PC-9 (cell line): ENCODE data around the gene CLCF1. TPM values are rescaled to one million over a fixed set of nuclear protein-coding genes. Genes with fewer than 3 reads are reported as not detected.
"Not testable (repeated sequence)": the region's sequence is repeated elsewhere in the genome, so short reads cannot be mapped to it uniquely, and the experiment has no call there.

Source experiments
- BruUV-seq: library from RNA; stranded (reverse); fragments of 400-500 nt; replicated peaks from 2 replicates; lab custom pipeline; 2021; lab: Mats Ljungman, UMichigan
- CTCF ChIA-PET: fragments of 300-600 bp; sonication (Branson Sonifier 250); formaldehyde crosslinking; loops from one replicate; lab custom pipeline; 2022; ENCODE audit warnings: antibody characterized with exemption; lab: Charles Lee
- POLR2A ChIA-PET: fragments of 300-600 bp; sonication (Branson Sonifier 250); formaldehyde crosslinking; loops from one replicate; lab custom pipeline; 2022; ENCODE audit warnings: antibody characterized with exemption; ENCODE audit not compliant: unreplicated experiment; lab: Charles Lee
- DNase-seq, 2 experiments: peaks; one replicate each; pipeline versions ENCODE4 v3.0.0 to v3.0.0-alpha.2; 2015 to 2022; ENCODE audit warnings: mixed read lengths in 1 of 2
- H2AFZ ChIP-seq: fragments of 200-600 bp; sonication (generic); 2 replicates; pipeline ENCODE4 v1.8.1; 2017; ENCODE audit warnings: antibody characterized with exemption
- H3F3A ChIP-seq: fragments of 200-600 bp; sonication (generic); 2 replicates; pipeline ENCODE4 v1.8.1; 2017; ENCODE audit warnings: antibody characterized with exemption, mild to moderate bottlenecking, low read depth; ENCODE audit not compliant: insufficient read depth
- H3K27ac ChIP-seq: fragments of 200-600 bp; sonication (generic); 2 replicates; pipeline ENCODE4 v1.6.1; 2016; ENCODE audit warnings: mixed run types
- H3K27me3 ChIP-seq: fragments of 200-600 bp; sonication (generic); 2 replicates; pipeline ENCODE4 v1.6.1; 2016; ENCODE audit warnings: low read depth, mixed run types; ENCODE audit not compliant: insufficient read depth
- H3K36me3 ChIP-seq: fragments of 200-600 bp; sonication (generic); 2 replicates; pipeline ENCODE4 v1.6.1; 2016; ENCODE audit warnings: low read depth, mixed run types
- H3K4me1 ChIP-seq: fragments of 200-600 bp; sonication (generic); replicated peaks from 2 replicates; pipeline ENCODE4 v1.6.1; 2016; ENCODE audit warnings: mixed run types; ENCODE audit not compliant: insufficient read depth
- H3K4me2 ChIP-seq: fragments of 200-600 bp; sonication (generic); 2 replicates; pipeline ENCODE4 v1.6.1; 2017; ENCODE audit warnings: mixed run types
- H3K4me3 ChIP-seq: fragments of 200-600 bp; sonication (generic); 2 replicates; pipeline ENCODE4 v1.6.1; 2016; ENCODE audit warnings: mixed run types
- H3K79me2 ChIP-seq: fragments of 200-600 bp; sonication (generic); 2 replicates; pipeline ENCODE4 v1.6.1; 2017; ENCODE audit warnings: low read depth, mixed run types
- H3K9me2 ChIP-seq: fragments of 200-600 bp; sonication (generic); 2 replicates; pipeline ENCODE4 v1.8.1; 2017; ENCODE audit warnings: mild to moderate bottlenecking; ENCODE audit not compliant: insufficient read depth
- H3K9me3 ChIP-seq: fragments of 200-600 bp; sonication (generic); 2 replicates; pipeline ENCODE4 v1.8.1; 2016; ENCODE audit warnings: low read depth; ENCODE audit not compliant: insufficient read depth
- H4K20me1 ChIP-seq: fragments of 200-600 bp; sonication (generic); 2 replicates; pipeline ENCODE4 v1.8.1; 2017; ENCODE audit not compliant: insufficient read depth
- CTCF ChIP-seq: fragments of 200-600 bp; sonication (generic); conservative IDR thresholded peaks from 2 replicates; pipeline ENCODE4 v1.6.1; 2017; ENCODE audit warnings: mixed run types, antibody characterized with exemption, mild to moderate bottlenecking, moderate library complexity
- EZH2 ChIP-seq: fragments of 200-600 bp; sonication (generic); IDR thresholded peaks from 2 replicates; pipeline ENCODE4 v1.8.0; 2017; ENCODE audit warnings: antibody characterized with exemption, low read depth
- intact Hi-C: fragments of 100-400 bp; cut with micrococcal nuclease; formaldehyde crosslinking; loops from one replicate; pipeline ENCODE4 v1.10.0; 2022; ENCODE audit not compliant: unreplicated experiment
- total RNA-seq: library from RNA; stranded (reverse); gene quantifications from 2 replicates; pipeline ENCODE4 v1.2.3, GENCODE V29; 2021

The CLCF1 gene
- total RNA-seq, 1 experiment from 2014 or later, result 17.0 TPM

GRCh38 chr11:67404515-67405195, 31.3 kb upstream of the CLCF1 start:
- POLR2A ChIA-PET, result interaction anchor here (0.6 kb wide), 1 partner anchor 116 kb away, joined by 4 read pairs; the partner anchor contains the start of gene ANKRD13D
- H2AFZ ChIP-seq, result no peak overlapping the region
- no peak overlapping the region for H3K4me2 ChIP-seq
- no peaks in the 10 kb centered on the region for H3K36me3 ChIP-seq
- CTCF ChIA-PET, result interaction anchor here (1.1 kb wide), 1 partner anchor 226 kb away, joined by 4 read pairs; no protein-coding TSS in a partner anchor
- peaks cover 17% of the 10 kb centered on the region for H3K79me2 ChIP-seq
- H3F3A ChIP-seq, result peaks cover 13% of the 10 kb centered on the region; the same call in 1 of the 2 replicates
- no peak overlapping the region for H3K27ac ChIP-seq
- DNase-seq, result no peak
- H3K27me3 ChIP-seq, result no peaks in the 10 kb centered on the region
- no TSS peak for BruUV-seq
- peaks cover 14% of the 10 kb centered on the region for H3K4me1 ChIP-seq
- no peaks in the 10 kb centered on the region for H3K9me3 ChIP-seq
- H3K4me3 ChIP-seq, result no peak overlapping the region
- no peaks in the 10 kb centered on the region for H3K9me2 ChIP-seq
- intact Hi-C loops, result no loop called here
- no peaks in the 10 kb centered on the region for H4K20me1 ChIP-seq
- no peak for TF ChIP-seq EZH2
- TF ChIP-seq CTCF, result no peak

GRCh38 chr11:67403085-67403484, 29.7 kb upstream of the CLCF1 start:
- BruUV-seq, H3K9me3 ChIP-seq, H3K9me2 ChIP-seq, POLR2A ChIA-PET, H3K4me2 ChIP-seq, H3K36me3 ChIP-seq, CTCF ChIA-PET, H3K27ac ChIP-seq, H4K20me1 ChIP-seq, H3K27me3 ChIP-seq, H2AFZ ChIP-seq, intact Hi-C loops, H3K4me3 ChIP-seq, DNase-seq: not testable (repeated sequence)
- peaks cover 14% of the 10 kb centered on the region for H3K4me1 ChIP-seq
- H3K79me2 ChIP-seq, result peaks cover 20% of the 10 kb centered on the region
- H3F3A ChIP-seq, result peaks cover 18% of the 10 kb centered on the region; the same call in 1 of the 2 replicates

DNA sequence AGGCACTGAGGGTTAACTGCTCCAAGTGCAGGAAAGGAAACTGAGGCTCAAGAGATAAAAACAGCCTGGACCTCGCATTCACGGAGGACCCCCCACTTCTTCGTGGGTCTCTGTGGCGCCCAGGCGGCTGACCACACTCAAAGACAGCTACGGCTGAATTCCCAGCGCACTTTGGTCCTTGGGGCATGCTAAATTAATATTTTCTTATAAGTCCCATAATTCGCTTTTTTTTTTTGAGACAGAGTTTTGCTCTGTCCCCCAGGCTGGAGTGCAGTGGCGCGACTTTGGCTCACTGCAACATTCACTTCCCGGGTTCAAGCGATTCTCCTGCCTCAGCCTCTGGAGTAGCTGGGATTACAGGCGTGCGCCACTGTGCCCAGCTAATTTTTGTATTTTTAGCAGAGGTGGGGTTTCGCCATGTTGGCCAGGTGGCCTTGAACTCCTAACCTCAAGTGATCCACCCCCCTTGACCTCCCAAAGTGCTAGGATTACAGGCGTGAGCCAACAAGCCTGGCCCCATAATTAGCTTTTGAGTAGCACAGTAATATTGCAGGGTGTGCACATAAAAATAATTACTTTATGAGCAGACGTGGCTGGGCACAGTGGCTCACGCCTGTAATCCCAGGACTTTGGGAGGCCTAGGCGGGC, 28.9 kb upstream of the CLCF1 start:
- Histone ChIP-seq H3K79me2 (peaks cover 20% of the 10 kb centered on the region), H2AFZ (peak overlapping the region; percentile 74), H3K4me1 (peaks cover 14% of the 10 kb centered on the region), H3K4me3 (peak overlapping the region; percentile 39; the same call in 1 of the 2 replicates), H3K27ac (peak overlapping the region; percentile 33; the same call in 1 of the 2 replicates), H3F3A (peaks cover 17% of the 10 kb centered on the region; the same call in 1 of the 2 replicates), H3K4me2 (peak overlapping the region; percentile 74)
- intact Hi-C loops, DNase-seq, H3K27me3 ChIP-seq, H3K9me3 ChIP-seq, H3K9me2 ChIP-seq, H4K20me1 ChIP-seq, H3K36me3 ChIP-seq: not testable (repeated sequence)
- TSS peak; percentile 91 for BruUV-seq
- POLR2A ChIA-PET, result interaction anchor here (0.5 to 1.2 kb wide), 11 partner anchors 10 to 325 kb away, joined by 3 to 12 read pairs (median 5); partner anchors contain the start of gene AIP
- CTCF ChIA-PET, result interaction anchor here (0.6 to 1.9 kb wide), 8 partner anchors 10 to 273 kb away, joined by 3 to 10 read pairs (median 5); partner anchors contain the start of gene POLD4
